MCF 10A (cell line): Measurements from ENCODE around the gene PTPN13. TPM values are rescaled to one million over a fixed set of nuclear protein-coding genes. Genes with fewer than 3 reads are reported as not detected.
"Not testable (repeated sequence)": the region's sequence is repeated elsewhere in the genome, so short reads cannot be mapped to it uniquely, and the experiment has no call there.

Experiments used
- BruUV-seq: library from RNA; stranded (reverse); fragments of 400-500 nt; replicated peaks from 2 replicates; lab custom pipeline; 2021; lab: Mats Ljungman, UMichigan
- CTCF ChIA-PET: fragments of 300-600 bp; sonication (Branson Sonifier 250); formaldehyde crosslinking; extraction: SDS; loops from one replicate; lab custom pipeline; 2021; ENCODE audit warnings: antibody characterized with exemption, inconsistent platforms; lab: Yijun Ruan, JAX
- POLR2A ChIA-PET: fragments of 300-600, 350-650 bp; sonication (Branson Sonifier 250); formaldehyde crosslinking; extraction: SDS; loops from one replicate; lab custom pipeline; 2020; ENCODE audit warnings: antibody characterized with exemption, inconsistent platforms; lab: Yijun Ruan, JAX
- DNase-seq: peaks from one replicate; pipeline ENCODE4 v3.0.0-alpha.2; 2018; ENCODE audit not compliant: unreplicated experiment
- H3K27ac Mint-ChIP-seq: one replicate; pipeline ENCODE4 v1.8.0; 2022; ENCODE audit warnings: mild to moderate bottlenecking, low read depth, mixed read lengths; ENCODE audit not compliant: unreplicated experiment
- H3K27me3 Mint-ChIP-seq: one replicate; pipeline ENCODE4 v1.8.0; 2022; ENCODE audit warnings: mixed read lengths; ENCODE audit not compliant: insufficient read depth, unreplicated experiment
- H3K36me3 Mint-ChIP-seq: one replicate; pipeline ENCODE4 v1.8.0; 2022; ENCODE audit warnings: mild to moderate bottlenecking, moderate library complexity, mixed read lengths; ENCODE audit not compliant: insufficient read depth, unreplicated experiment
- H3K4me1 Mint-ChIP-seq: one replicate; pipeline ENCODE4 v1.8.0; 2022; ENCODE audit warnings: mixed read lengths; ENCODE audit not compliant: insufficient read depth, unreplicated experiment
- H3K4me3 Mint-ChIP-seq: one replicate; pipeline ENCODE4 v1.8.0; 2022; ENCODE audit warnings: mild to moderate bottlenecking, moderate library complexity, mixed read lengths; ENCODE audit not compliant: unreplicated experiment
- H3K9me3 Mint-ChIP-seq: one replicate; pipeline ENCODE4 v1.8.0; 2022; ENCODE audit warnings: mixed read lengths; ENCODE audit not compliant: unreplicated experiment
- intact Hi-C: fragments of 100-400 bp; cut with micrococcal nuclease; formaldehyde crosslinking; loops from 2 replicates; pipeline ENCODE4 v1.14.1; 2022
- total RNA-seq: library from RNA; stranded (reverse); gene quantifications from 2 replicates; pipeline ENCODE4 v1.2.3, GENCODE V29; 2022
- TF ChIP-seq, protein P1 (sequence below): fragments of 200-600 bp; IDR thresholded peaks from one replicate; pipeline ENCODE4 v1.8.0; 2022; ENCODE audit warnings: antibody characterized with exemption, mild to moderate bottlenecking; ENCODE audit not compliant: unreplicated experiment

PTPN13 gene
- total RNA-seq, 1 experiment from 2014 or later: 28.3 TPM

DNA sequence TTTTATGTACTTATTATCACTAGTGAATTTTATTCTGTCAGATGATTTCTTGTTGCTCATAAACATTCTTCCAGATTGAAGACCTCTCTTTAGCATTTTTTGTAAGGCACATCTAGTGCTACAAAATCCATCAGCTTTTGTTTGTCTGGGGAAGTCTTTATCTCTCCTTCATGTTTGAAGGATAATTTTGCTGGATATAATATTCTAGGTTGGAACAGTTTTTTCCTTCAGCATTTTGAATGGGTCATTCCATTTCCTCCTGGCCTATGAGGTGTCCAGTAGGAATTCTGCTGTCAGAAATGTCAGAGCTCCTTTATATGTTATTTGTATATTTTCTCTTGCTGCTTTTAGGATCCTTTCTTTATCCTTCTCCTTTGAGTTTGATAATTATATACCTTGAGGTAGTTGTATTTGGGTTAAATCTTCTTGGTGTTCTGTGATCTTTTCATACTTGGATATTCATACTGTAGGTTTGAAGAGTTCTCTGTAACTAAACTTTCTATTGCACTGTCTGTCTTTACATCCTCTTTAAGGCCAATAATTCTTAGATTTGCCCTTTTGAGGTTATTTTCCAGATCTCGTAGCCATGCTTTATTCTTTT lies 58.3 kb downstream of the PTPN13 start:
- TF ChIP-seq, protein P1, sequence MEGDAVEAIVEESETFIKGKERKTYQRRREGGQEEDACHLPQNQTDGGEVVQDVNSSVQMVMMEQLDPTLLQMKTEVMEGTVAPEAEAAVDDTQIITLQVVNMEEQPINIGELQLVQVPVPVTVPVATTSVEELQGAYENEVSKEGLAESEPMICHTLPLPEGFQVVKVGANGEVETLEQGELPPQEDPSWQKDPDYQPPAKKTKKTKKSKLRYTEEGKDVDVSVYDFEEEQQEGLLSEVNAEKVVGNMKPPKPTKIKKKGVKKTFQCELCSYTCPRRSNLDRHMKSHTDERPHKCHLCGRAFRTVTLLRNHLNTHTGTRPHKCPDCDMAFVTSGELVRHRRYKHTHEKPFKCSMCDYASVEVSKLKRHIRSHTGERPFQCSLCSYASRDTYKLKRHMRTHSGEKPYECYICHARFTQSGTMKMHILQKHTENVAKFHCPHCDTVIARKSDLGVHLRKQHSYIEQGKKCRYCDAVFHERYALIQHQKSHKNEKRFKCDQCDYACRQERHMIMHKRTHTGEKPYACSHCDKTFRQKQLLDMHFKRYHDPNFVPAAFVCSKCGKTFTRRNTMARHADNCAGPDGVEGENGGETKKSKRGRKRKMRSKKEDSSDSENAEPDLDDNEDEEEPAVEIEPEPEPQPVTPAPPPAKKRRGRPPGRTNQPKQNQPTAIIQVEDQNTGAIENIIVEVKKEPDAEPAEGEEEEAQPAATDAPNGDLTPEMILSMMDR: no peak
- BruUV-seq: no TSS peak
- Mint-ChIP-seq H3K9me3 (peaks cover 40% of the 10 kb centered on the region), H3K27ac (no peak overlapping the region), H3K4me3 (no peak overlapping the region), H3K27me3 (no peaks in the 10 kb centered on the region), H3K4me1 (no peaks in the 10 kb centered on the region), H3K36me3 (peaks cover 8% of the 10 kb centered on the region)
- intact Hi-C loops: no loop called here
- no peak for DNase-seq
- CTCF ChIA-PET: interaction anchor here (0.7 kb wide), 1 partner anchor 156 kb away, joined by 3 read pairs; no protein-coding TSS in a partner anchor
- POLR2A ChIA-PET: interaction anchor here (1.3 kb wide), 1 partner anchor 9 kb away, joined by 3 read pairs; no protein-coding TSS in a partner anchor

DNA sequence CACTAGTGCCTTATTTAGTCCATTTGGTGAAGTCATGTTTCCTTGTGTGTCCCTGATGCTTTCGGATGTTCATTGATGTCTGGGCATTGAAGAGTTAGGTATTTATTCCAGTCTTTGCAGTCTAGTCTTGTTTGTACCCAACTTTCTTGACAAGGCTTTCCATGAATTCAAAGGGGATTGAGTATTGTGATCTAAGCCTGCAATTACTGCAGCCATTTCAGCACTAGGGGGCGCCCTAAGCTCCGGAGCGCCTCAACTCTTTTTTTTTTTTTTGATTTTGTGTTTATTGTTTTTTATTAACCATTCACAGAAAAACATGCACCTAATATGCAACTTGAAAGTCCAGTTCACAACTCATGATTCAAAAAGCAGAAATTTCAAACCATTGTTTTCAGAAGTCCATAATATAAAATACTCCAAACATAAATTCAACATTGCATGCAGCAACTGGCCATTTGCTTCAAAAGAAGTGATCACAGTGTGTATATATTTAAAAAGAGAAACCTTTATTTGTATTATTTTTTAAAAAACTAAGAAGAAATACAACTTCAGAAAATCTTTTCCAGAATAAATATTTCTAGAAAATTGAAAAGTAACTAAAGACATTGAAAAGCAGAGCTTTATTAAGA lies 59.2 kb downstream of the PTPN13 start:
- intact Hi-C loops: no loop called here
- H3K4me1 Mint-ChIP-seq: no peaks in the 10 kb centered on the region
- CTCF ChIA-PET: interaction anchor here (0.6 to 1.2 kb wide), 3 partner anchors 11 to 157 kb away, joined by 3 to 6 read pairs (median 3); no protein-coding TSS in a partner anchor
- H3K27ac Mint-ChIP-seq: no peak overlapping the region
- TF ChIP-seq, protein P1: peak; percentile 29
- no peak for DNase-seq
- peaks cover 40% of the 10 kb centered on the region for H3K9me3 Mint-ChIP-seq
- no peaks in the 10 kb centered on the region for H3K27me3 Mint-ChIP-seq
- H3K36me3 Mint-ChIP-seq: peaks cover 13% of the 10 kb centered on the region
- no peak overlapping the region for H3K4me3 Mint-ChIP-seq
- BruUV-seq: no TSS peak
- POLR2A ChIA-PET: interaction anchor here (1.3 kb wide), 1 partner anchor 10 kb away, joined by 3 read pairs; no protein-coding TSS in a partner anchor

DNA sequence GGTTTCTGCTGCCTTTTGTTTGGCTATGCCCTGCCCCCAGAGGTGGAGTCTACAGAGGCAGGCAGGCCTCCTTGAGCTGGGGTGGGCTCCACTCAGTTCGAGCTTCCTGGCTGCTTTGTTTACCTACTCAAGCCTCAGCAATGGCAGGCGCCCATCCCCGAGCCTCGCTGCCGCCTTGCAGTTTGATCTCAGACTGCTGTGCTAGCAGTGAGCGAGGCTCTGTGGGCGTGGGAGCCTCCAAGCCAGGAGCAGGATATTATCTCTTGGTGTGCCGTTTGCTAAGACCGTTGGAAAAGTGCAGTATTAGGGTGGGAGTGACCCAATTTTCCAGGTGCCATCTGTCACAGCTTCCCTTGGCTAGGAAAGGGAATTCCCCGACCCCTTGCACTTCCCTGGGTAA lies 62.7 kb downstream of the PTPN13 start:
- H3K27me3 Mint-ChIP-seq, intact Hi-C loops, BruUV-seq, DNase-seq, H3K27ac Mint-ChIP-seq, H3K4me1 Mint-ChIP-seq, CTCF ChIA-PET, H3K36me3 Mint-ChIP-seq, H3K4me3 Mint-ChIP-seq: not testable (repeated sequence)
- POLR2A ChIA-PET: interaction anchor here (0.7 kb wide), 1 partner anchor 60 kb away, joined by 3 read pairs; no protein-coding TSS in a partner anchor
- H3K9me3 Mint-ChIP-seq: peaks cover 27% of the 10 kb centered on the region

DNA sequence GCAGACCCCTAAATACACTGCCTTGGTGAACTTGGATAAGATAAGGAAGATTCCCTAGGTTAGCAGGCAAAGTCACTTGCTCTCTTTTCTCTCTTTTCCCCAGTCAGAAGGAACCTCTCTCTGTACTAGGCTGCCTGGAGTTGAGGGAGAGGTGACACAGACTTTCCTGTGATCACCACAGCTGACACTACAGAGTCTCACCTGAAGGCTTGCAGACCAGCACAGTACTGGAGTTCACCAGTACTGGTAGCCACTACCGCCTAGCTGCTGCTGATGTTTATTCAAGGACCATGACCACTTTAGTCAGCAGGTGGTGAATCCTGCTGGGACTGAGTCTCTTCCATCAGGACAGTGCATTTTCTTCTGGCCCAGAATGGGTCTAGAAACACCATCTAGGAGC lies 63.3 kb downstream of the PTPN13 start:
- no peaks in the 10 kb centered on the region for H3K27me3 Mint-ChIP-seq
- no peak overlapping the region for H3K4me3 Mint-ChIP-seq
- H3K36me3 Mint-ChIP-seq: peaks cover 6% of the 10 kb centered on the region
- BruUV-seq: no TSS peak
- CTCF ChIA-PET: interaction anchor here (0.7 kb wide), 1 partner anchor 57 kb away, joined by 3 read pairs; no protein-coding TSS in a partner anchor
- peaks cover 6% of the 10 kb centered on the region for H3K4me1 Mint-ChIP-seq
- intact Hi-C loops: no loop called here
- no peak for DNase-seq
- POLR2A ChIA-PET: interaction anchor here (0.7 kb wide), 1 partner anchor 60 kb away, joined by 3 read pairs; no protein-coding TSS in a partner anchor
- TF ChIP-seq, protein P1: no peak
- no peak overlapping the region for H3K27ac Mint-ChIP-seq
- H3K9me3 Mint-ChIP-seq: peaks cover 26% of the 10 kb centered on the region
